Measurements from ENCODE around the gene SKP2.

DNA sequence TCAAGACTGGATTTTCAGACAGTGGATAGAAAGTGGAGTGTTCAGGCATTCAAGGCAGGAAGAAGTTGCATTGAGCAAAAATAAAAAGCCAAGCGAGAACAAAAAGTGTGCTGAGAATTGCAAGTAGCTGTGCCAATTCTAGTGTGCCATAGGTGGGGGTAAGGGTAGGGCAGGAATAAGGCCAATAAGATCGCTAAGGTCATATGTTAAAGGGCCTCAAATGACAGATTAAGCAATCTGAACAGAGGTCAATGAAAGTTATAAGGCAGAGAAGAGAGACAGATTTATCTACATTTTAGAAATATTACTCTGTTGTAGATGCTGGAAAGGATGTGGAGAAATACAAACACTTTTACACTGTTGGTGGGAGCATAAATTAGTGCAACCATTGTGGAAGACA is 53.4 kb downstream of the SKP2 start:
- TF ChIP-seq, protein P1, sequence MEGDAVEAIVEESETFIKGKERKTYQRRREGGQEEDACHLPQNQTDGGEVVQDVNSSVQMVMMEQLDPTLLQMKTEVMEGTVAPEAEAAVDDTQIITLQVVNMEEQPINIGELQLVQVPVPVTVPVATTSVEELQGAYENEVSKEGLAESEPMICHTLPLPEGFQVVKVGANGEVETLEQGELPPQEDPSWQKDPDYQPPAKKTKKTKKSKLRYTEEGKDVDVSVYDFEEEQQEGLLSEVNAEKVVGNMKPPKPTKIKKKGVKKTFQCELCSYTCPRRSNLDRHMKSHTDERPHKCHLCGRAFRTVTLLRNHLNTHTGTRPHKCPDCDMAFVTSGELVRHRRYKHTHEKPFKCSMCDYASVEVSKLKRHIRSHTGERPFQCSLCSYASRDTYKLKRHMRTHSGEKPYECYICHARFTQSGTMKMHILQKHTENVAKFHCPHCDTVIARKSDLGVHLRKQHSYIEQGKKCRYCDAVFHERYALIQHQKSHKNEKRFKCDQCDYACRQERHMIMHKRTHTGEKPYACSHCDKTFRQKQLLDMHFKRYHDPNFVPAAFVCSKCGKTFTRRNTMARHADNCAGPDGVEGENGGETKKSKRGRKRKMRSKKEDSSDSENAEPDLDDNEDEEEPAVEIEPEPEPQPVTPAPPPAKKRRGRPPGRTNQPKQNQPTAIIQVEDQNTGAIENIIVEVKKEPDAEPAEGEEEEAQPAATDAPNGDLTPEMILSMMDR (IDR thresholded peaks at IDR 0.05): no peak
- TF ChIP-seq POLR2A (IDR thresholded peaks at IDR 0.05): no peak
